GM23338 (cell line): ENCODE results near the gene EXOSC5. TPM values are rescaled to one million over a fixed set of nuclear protein-coding genes. Genes with fewer than 3 reads are reported as not detected.
A peak's percentile ranks its signal among the peaks of the same experiment; 100 is the strongest.

Source experiments
- ATAC-seq: fragments of 200-7000 bp; cut with Tn5 transposase; 3 replicates; pipeline ENCODE4 v1.9.1; 2020
- DNase-seq: peaks from one replicate; pipeline ENCODE4 v3.0.0-alpha.2; 2015; ENCODE audit warnings: low spot score
- H2AFZ ChIP-seq: fragments of 200-600 bp; sonication (generic); 2 replicates; pipeline ENCODE4 v1.8.0; 2016; ENCODE audit warnings: antibody characterized with exemption, mild to moderate bottlenecking, moderate library complexity
- H3F3A ChIP-seq: fragments of 200-600 bp; sonication (generic); replicated peaks from 2 replicates; pipeline ENCODE4 v1.8.0; 2017; ENCODE audit warnings: antibody characterized with exemption, mixed run types, low read depth
- H3K27ac ChIP-seq: fragments of 200-600 bp; sonication (generic); 2 replicates; pipeline ENCODE4 v1.6.1; 2016; ENCODE audit warnings: low read depth
- H3K27me3 ChIP-seq: fragments of 200-600 bp; sonication (generic); 2 replicates; pipeline ENCODE4 v1.8.0; 2016; ENCODE audit warnings: mild to moderate bottlenecking, mixed run types, moderate library complexity; ENCODE audit not compliant: insufficient read depth
- H3K36me3 ChIP-seq: fragments of 200-600 bp; sonication (generic); 2 replicates; pipeline ENCODE4 v1.8.0; 2016; ENCODE audit warnings: mild to moderate bottlenecking; ENCODE audit not compliant: insufficient read depth
- H3K4me1 ChIP-seq: fragments of 200-600 bp; sonication (generic); 2 replicates; pipeline ENCODE4 v1.8.0; 2016; ENCODE audit warnings: mild to moderate bottlenecking, moderate library complexity; ENCODE audit not compliant: insufficient read depth
- H3K4me2 ChIP-seq: fragments of 200-600 bp; sonication (generic); 2 replicates; pipeline ENCODE4 v1.7.1; 2017; ENCODE audit warnings: mixed run types
- H3K4me3 ChIP-seq: fragments of 200-600 bp; sonication (generic); 2 replicates; pipeline ENCODE4 v1.6.1; 2016; ENCODE audit warnings: mixed run types
- H3K79me2 ChIP-seq: fragments of 200-600 bp; sonication (generic); replicated peaks from 2 replicates; pipeline ENCODE4 v1.8.0; 2017; ENCODE audit warnings: mild to moderate bottlenecking; ENCODE audit not compliant: insufficient read depth
- H3K9me2 ChIP-seq: fragments of 200-600 bp; sonication (generic); 2 replicates; pipeline ENCODE4 v1.8.0; 2017; ENCODE audit not compliant: insufficient read depth
- H4K20me1 ChIP-seq: fragments of 200-600 bp; sonication (generic); replicated peaks from 2 replicates; pipeline ENCODE4 v1.8.0; 2017; ENCODE audit warnings: mild to moderate bottlenecking; ENCODE audit not compliant: insufficient read depth
- H3K27ac Mint-ChIP-seq: 2 replicates; pipeline ENCODE4 v1.8.0; 2020; ENCODE audit warnings: inconsistent platforms, mild to moderate bottlenecking, moderate library complexity, mixed read lengths
- H3K27me3 Mint-ChIP-seq: 3 replicates; pipeline ENCODE4 v1.8.0; 2022; ENCODE audit warnings: low read depth, mild to moderate bottlenecking, moderate library complexity, mixed read lengths, inconsistent platforms; ENCODE audit not compliant: insufficient read depth, poor library complexity
- H3K36me3 Mint-ChIP-seq: 3 replicates; pipeline ENCODE4 v1.8.0; 2021; ENCODE audit warnings: low read depth, mild to moderate bottlenecking, inconsistent platforms, moderate library complexity, mixed read lengths
- H3K4me1 Mint-ChIP-seq: 3 replicates; pipeline ENCODE4 v1.8.0; 2020; ENCODE audit warnings: mild to moderate bottlenecking, inconsistent platforms, mixed read lengths
- H3K4me3 Mint-ChIP-seq: 3 replicates; pipeline ENCODE4 v1.8.0; 2021; ENCODE audit warnings: moderate library complexity, mild to moderate bottlenecking, inconsistent platforms, mixed read lengths
- H3K9me3 Mint-ChIP-seq: 3 replicates; pipeline ENCODE4 v1.8.0; 2020; ENCODE audit warnings: moderate library complexity, mild to moderate bottlenecking, inconsistent platforms, mixed read lengths
- ETS1 ChIP-seq: IDR thresholded peaks from 2 replicates; pipeline ENCODE4 v1.6.1; 2016; ENCODE audit warnings: antibody characterized with exemption
- EZH2phosphoT487 ChIP-seq: fragments of 200-600 bp; sonication (generic); IDR thresholded peaks from one replicate; pipeline ENCODE4 v1.8.1; 2018; ENCODE audit warnings: antibody characterized with exemption; ENCODE audit not compliant: unreplicated experiment
- JUNB ChIP-seq: IDR thresholded peaks from one replicate; pipeline ENCODE4 v1.6.1; 2016; ENCODE audit warnings: antibody characterized with exemption; ENCODE audit not compliant: unreplicated experiment
- NANOG ChIP-seq: IDR thresholded peaks from 2 replicates; pipeline ENCODE4 v1.6.1; 2016; ENCODE audit warnings: antibody characterized with exemption, borderline replicate concordance
- ZNF114 ChIP-seq: fragments of 250-450 bp; sonication (Bioruptor Pico); IDR thresholded peaks from 2 replicates; pipeline ENCODE4 v1.5.0; 2020; ENCODE audit warnings: mild to moderate bottlenecking, moderate library complexity
- ZNF331 ChIP-seq: fragments of 250-450 bp; sonication (Bioruptor Pico); IDR thresholded peaks from 2 replicates; pipeline ENCODE4 v1.5.0; 2020; ENCODE audit warnings: low read depth, mild to moderate bottlenecking, moderate library complexity
- ZNF462 ChIP-seq: fragments of 250-450 bp; sonication (Bioruptor Pico); IDR thresholded peaks from 2 replicates; pipeline ENCODE4 v1.5.0; 2020; ENCODE audit warnings: mild to moderate bottlenecking, moderate library complexity
- polyA plus RNA-seq: library from polyadenylated mRNA; unstranded; fragments of >200 nt; fragmentation: Nextera tagmentation; extraction: Ambion mirVana; gene quantifications from 2 replicates; pipeline ENCODE4 v1.2.1, GENCODE V29; 2016
- total RNA-seq: library from RNA; depleted of rRNA; stranded (reverse); fragments of >200 nt; shearing (Covaris generic); gene quantifications from 2 replicates; pipeline ENCODE4 v1.2.3, GENCODE V29; 2014

The EXOSC5 gene
- total and polyA plus RNA-seq, 2 experiments from 2014 or later = 65.1 to 125 TPM

- H3K27ac Mint-ChIP-seq = peak overlapping the region; percentile 100
These were observed 875 bp upstream of the EXOSC5 start for GRCh38 chr19:41398050-41398418.

More at GRCh38 chr19:41398050-41398418, 875 bp upstream of the EXOSC5 start:
- Histone ChIP-seq H3K9me2 (no peaks in the 10 kb centered on the region), H3K79me2 (peaks cover 35% of the 10 kb centered on the region), H3F3A (no peaks in the 10 kb centered on the region), H3K27me3 (no peaks in the 10 kb centered on the region), H3K36me3 (no peaks in the 10 kb centered on the region), H4K20me1 (peaks cover 3% of the 10 kb centered on the region), H3K4me3 (peak overlapping the region; percentile 80), H3K4me2 (peak overlapping the region; percentile 83), H3K27ac (peak overlapping the region; percentile 68), H2AFZ (peak overlapping the region; percentile 35; the same call in 1 of the 2 replicates), H3K4me1 (peaks cover 12% of the 10 kb centered on the region; the same call in 1 of the 2 replicates)
- H3K9me3 Mint-ChIP-seq = no peaks in the 10 kb centered on the region
- H3K27me3 Mint-ChIP-seq = peaks cover 6% of the 10 kb centered on the region
- H3K4me3 Mint-ChIP-seq = peak overlapping the region; percentile 98
- peaks cover 19% of the 10 kb centered on the region for H3K4me1 Mint-ChIP-seq
- TF ChIP-seq NANOG (no peak), ZNF462 (CRISPR knock-in tag) (no peak), EZH2phosphoT487 (no peak), ZNF114 (CRISPR knock-in tag) (no peak), ETS1 (no peak), ZNF331 (CRISPR knock-in tag) (no peak), JUNB (no peak)
- ATAC-seq (no peak), DNase-seq (no peak)
- peaks cover 9% of the 10 kb centered on the region for H3K36me3 Mint-ChIP-seq
